ENCODE data around the gene DGUOK.
"Not testable (repeated sequence)": the region's sequence is repeated elsewhere in the genome, so short reads cannot be mapped to it uniquely, and the experiment has no call there.

The DGUOK gene

GRCh38 chr2:73921581-73921980 is 5.1 kb upstream of the DGUOK start:
- no peak for DNase-seq

- DNase-seq = no peak
Observed at GRCh38 chr2:73922681-73923080, 4.0 kb upstream of the DGUOK start.

- DNase-seq = no peak
Observed at GRCh38 chr2:73925033-73925704, 1.5 kb upstream of the DGUOK start.

DNA sequence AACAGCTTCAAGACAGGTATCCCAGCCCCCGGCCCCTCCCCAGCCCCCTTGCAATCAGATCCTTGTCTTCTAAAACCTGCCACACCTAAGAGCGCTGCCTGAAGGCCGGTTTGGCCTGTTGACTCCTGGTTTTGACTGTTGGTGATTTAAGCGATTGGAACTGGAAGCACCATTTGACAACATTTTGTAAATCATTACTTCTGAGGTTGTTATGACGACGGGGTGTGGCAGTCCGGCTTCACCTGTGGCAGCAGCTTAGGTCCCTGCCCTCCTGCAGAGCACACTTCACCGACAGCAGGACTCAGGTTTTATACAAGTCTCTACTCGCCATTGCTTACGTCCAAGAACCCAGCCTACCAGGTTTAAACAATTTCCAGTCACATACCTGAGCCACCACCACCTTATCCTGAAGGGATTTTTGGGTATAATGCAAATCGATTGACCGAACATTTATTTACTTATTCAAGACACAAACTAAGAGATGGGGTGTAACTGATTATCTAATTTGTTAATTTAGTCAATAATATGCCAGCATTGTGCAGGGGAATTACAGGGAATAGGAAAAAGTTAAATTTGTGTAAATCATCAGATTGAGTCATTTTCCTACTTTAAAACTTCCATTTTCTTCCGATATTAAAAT is 707 bp upstream of the DGUOK start:
- DNase-seq = no peak

DNA sequence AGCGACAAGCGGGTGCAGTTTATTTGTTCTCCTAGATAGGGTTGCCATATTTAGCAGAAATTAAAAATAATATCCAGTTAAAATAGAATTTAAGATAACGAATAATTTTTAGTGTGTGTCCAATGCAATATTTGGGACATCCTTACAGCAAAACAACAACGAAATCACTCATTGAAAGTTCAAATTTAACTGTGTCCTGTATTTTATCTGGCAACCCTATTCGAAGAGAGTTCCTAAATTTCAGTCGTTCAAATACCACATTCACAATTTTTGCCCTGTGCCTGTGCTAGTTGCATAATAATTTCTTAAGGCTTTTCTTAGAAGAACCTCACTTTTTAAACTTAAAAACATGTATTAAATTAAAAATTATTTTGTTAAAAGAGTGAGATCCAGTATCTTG is 664 bp downstream of the DGUOK start:
- DNase-seq = no peak

- DNase-seq = no peak
Observed at GRCh38 chr2:73928963-73929347, 2.3 kb downstream of the DGUOK start.

- DNase-seq = no peak
Observed at GRCh38 chr2:73930386-73930785, 3.7 kb downstream of the DGUOK start.

- no peak for DNase-seq
Observed at GRCh38 chr2:73931531-73932500, 5.1 kb downstream of the DGUOK start.

DNA sequence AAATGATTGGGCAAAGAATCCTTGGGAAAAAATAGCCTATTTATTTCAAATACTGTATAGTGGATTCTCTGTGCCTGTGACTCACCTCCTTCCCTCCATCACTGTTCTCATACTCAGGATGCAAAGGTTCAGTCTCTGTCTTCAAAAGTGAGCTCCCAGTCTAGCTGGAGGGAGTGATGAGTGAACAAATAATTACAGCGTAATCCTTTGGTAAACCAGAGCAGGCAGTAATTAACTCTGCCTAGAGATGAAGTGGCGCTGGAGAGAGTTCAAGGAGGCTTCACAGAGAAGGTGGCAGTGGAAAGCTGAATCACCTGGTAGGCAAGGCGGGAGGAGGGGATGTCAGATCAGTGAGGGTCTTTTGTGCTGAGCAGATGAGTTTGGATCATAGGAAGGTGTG is 6.5 kb downstream of the DGUOK start:
- peak; percentile 36 for DNase-seq

DNA sequence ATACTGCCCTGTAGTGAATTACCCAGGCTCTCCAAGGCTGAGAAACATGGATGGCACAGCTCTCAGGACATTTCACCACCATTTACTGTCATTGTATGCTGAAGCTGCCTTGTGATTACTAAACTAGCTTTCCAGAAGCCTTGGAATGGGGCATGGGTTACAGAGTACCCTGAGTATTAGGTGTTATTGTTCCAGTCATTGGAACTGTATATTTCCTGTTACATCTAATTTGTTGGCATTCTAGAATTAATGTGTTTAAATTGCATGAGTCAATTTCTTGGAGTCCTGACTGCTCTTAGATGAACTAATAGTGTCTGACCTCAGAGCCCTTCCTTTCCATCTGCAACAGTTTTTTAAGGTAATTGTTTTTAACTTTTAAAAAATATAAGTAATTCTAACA is 9.0 kb downstream of the DGUOK start:
- DNase-seq = no peak

- DNase-seq = no peak
Observed at GRCh38 chr2:73937103-73937885, 10.6 kb downstream of the DGUOK start.

DNA sequence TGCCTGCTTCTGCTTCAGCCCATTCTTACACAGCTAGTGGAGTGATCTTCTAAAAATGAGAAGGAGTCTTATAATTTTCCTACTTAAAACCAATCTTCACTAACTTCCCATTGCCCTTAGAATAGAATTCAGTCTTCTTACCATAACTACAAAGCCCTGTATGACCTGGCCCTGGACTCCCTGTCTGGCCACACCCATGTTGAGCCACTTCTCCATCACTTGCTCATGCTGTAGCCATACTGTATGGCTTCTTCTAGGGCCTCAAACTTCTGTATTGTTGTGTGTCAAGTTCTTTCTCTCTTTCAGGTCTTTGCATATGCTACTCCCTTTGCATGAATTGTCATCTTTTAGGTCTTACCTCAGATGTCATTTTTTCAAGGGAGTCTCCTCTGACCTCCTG is 11.2 kb downstream of the DGUOK start:
- DNase-seq = no peak

GRCh38 chr2:73938718-73939352 is 12.2 kb downstream of the DGUOK start:
- no peak for DNase-seq

DNA sequence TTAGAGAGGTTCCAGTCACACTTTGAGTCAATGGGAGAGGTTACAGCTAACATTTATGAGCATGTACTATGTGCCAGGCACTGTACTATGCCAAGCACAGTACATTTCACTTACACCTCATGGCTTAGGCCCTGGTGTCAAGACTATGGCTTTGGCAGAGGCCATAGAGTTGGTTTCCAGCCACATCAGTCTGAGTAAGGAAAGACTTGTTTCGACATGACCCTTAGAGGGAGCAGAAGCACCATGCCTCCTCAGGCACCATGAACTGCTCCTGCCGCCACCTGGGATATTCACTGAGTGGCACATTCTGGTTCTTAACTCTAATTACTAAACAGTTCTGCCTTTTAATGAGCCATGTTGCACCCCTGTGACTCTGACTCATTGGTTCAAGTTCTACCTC is 12.7 kb downstream of the DGUOK start:
- no peak for DNase-seq

GRCh38 chr2:73940066-73940465 is 13.4 kb downstream of the DGUOK start:
- DNase-seq = not testable (repeated sequence)

DNA sequence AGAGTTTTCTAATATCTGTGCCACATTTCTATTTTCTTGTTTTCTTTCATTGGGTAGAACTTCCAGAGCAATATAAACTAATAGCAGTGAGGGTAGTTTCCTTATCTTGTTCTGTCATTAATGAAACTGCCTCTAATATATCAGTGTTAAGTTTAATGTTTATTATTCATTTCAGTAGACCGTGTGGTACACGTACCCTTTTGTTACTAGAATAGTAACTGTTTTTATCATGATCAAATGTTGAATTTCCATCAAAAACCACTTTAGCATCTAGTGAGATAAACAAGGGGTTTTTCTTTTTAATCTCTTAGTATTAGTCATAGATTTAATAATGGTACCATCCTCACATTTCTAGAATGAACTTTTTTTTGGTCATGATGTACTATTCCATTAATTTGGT is 16.0 kb downstream of the DGUOK start:
- no peak for DNase-seq

GRCh38 chr2:73944714-73945113 is 18.0 kb downstream of the DGUOK start:
- no peak for DNase-seq

- DNase-seq = no peak
Observed at GRCh38 chr2:73946215-73946614, 19.5 kb downstream of the DGUOK start.

DNA sequence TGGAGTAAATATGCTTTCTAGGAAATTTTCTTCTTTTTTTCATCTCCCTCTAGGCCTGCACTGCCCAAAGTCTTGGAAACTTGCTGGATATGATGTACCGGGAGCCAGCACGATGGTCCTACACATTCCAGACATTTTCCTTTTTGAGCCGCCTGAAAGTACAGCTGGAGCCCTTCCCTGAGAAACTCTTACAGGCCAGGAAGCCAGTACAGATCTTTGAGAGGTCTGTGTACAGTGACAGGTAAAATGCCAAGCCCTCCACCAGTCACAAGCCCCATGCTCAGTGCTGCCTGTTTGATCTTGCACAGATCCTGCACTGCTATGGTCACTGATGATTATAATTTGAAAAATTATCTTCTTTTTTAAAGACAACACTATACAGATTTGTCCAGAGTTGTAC is 20.0 kb downstream of the DGUOK start:
- no peak for DNase-seq

DNA sequence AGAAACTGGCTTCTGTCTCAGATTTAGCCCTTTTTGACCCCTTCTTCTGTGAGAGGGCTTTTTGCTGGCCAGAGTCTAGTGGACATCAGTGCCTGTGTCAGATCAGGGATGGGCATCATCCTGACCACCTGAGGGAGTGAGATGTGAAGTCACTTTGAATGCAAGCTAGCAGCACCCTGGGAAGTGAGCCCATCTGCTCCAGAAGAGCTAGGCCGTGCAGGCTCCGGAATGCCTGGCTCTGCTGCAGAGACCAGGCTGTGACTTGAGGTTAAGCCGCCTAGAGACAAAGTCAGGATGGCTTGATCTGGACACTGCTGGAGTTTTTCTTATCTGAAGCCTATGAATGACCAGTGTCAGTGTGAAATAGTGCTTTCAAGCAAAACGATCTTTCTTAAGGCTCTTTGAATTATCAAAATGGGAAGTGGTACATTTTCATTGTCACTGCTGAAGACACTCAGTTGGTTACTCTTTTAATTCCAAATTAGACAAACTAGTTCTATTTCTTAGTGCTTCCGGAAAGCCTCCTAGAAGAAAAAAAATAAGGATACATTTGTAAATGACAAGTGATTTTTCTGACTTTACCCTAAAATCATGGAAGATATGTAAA is 20.8 kb downstream of the DGUOK start:
- no peak for DNase-seq

DNA sequence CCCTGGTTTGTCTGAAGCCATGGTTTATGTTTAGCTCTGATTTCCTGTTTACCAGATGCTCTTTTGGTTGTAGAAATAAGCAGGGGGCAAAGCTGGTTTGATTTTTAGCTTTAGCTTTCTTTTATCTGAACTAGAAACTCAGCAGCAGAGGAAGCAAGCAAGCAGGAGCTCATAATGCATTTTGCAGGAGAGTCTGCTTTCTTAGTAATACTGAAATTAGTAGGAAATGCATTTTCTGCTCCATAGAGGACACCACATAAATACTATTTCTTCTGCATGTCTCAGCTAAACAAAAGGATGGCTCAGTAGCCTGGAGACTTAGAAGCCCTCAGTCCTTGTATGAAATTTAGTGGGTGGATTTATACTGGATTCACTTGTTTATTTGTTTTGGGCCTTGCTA is 23.1 kb downstream of the DGUOK start:
- DNase-seq = no peak
